WI38 (cell line): ENCODE results near the gene EVC.

Experiments used
- H3K4me3 ChIP-seq: 2 replicates; pipeline ENCODE4 v1.5.1; 2011; ENCODE audit warnings: low read depth, mild to moderate bottlenecking, control low read depth, low read length
- CTCF ChIP-seq: IDR thresholded peaks from 2 replicates; pipeline ENCODE4 v1.5.1; 2012; ENCODE audit warnings: low read depth, mild to moderate bottlenecking, control low read depth, low read length

EVC gene

GRCh38 chr4:5746250-5746649, 35.2 kb downstream of the EVC start:
- TF ChIP-seq CTCF, result no peak

GRCh38 chr4:5746829-5747737, 36.1 kb downstream of the EVC start:
- H3K4me3 ChIP-seq, result no peak overlapping the region
- no peak for TF ChIP-seq CTCF

More at GRCh38 chr4:5746250-5746649, 35.2 kb downstream of the EVC start:
- H3K4me3 ChIP-seq, result no peak overlapping the region

GRCh38 chr4:5747738-5748375, 36.9 kb downstream of the EVC start:
- 0 out of 2 replicates have a peak overlapping the region, but pooled peaks have one; percentile 3 for H3K4me3 ChIP-seq
- no peak for TF ChIP-seq CTCF

GRCh38 chr4:5749568-5749967, 38.6 kb downstream of the EVC start:
- H3K4me3 ChIP-seq, result no peak overlapping the region

GRCh38 chr4:5750052-5750945, 39.3 kb downstream of the EVC start:
- no peak for TF ChIP-seq CTCF
- no peak overlapping the region for H3K4me3 ChIP-seq

More at GRCh38 chr4:5749568-5749967, 38.6 kb downstream of the EVC start:
- TF ChIP-seq CTCF, result no peak

- no peak for TF ChIP-seq CTCF
- H3K4me3 ChIP-seq, result no peak overlapping the region
Measured at GRCh38 chr4:5750946-5751665, 40.1 kb downstream of the EVC start.
